ENCODE measurements around the gene ASPM.

Gene ASPM

GRCh38 chr1:197159461-197159860 is 13.0 kb upstream of the ASPM start:
- ChIA-PET POLR2A (no interaction called here), CTCF (no interaction called here)
- Histone ChIP-seq H3K36me3 (ENCODE audit: control insufficient read depth in 2 of 2, insufficient read depth in 1 of 2, low read length in 2 of 2) (peaks cover 0 to 6% of the 10 kb centered on the region in 2 experiments; a peak in 1 of 3 replicates), H3K9me3 (ENCODE audit: control insufficient read depth, insufficient read depth, low read depth, low read length) (no peaks in the 10 kb centered on the region), H3K27ac (ENCODE audit: extremely low read depth, low read depth, low read length) (no peak overlapping the region), H3K4me3 (ENCODE audit: low read depth, low read length) (no peak overlapping the region), H3K4me1 (ENCODE audit: control insufficient read depth, insufficient read depth, low read length) (no peaks in the 10 kb centered on the region)
- TF ChIP-seq ZNF843 (tag by site-specific recombination; IDR thresholded peaks at IDR 0.05) = no peak
- no peak for TF ChIP-seq ZFP69B (tag by site-specific recombination; IDR thresholded peaks at IDR 0.05)
- no peak for TF ChIP-seq ZNF133 (tag by site-specific recombination; IDR thresholded peaks at IDR 0.05)
- no peak for TF ChIP-seq ZNF521 (tag by site-specific recombination; IDR thresholded peaks at IDR 0.05)
- no peak for TF ChIP-seq ZNF571 (tag by site-specific recombination; IDR thresholded peaks at IDR 0.05)
- TF ChIP-seq ZFP41 (tag by site-specific recombination; IDR thresholded peaks at IDR 0.05; ENCODE audit: borderline replicate concordance) = no peak
- no peak for TF ChIP-seq ZNF146 (tag by site-specific recombination; IDR thresholded peaks at IDR 0.05)
- TF ChIP-seq, protein P1, sequence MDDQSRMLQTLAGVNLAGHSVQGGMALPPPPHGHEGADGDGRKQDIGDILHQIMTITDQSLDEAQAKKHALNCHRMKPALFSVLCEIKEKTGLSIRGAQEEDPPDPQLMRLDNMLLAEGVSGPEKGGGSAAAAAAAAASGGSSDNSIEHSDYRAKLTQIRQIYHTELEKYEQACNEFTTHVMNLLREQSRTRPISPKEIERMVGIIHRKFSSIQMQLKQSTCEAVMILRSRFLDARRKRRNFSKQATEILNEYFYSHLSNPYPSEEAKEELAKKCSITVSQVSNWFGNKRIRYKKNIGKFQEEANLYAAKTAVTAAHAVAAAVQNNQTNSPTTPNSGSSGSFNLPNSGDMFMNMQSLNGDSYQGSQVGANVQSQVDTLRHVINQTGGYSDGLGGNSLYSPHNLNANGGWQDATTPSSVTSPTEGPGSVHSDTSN (CRISPR knock-in tag; IDR thresholded peaks at IDR 0.05) = no peak
- TF ChIP-seq ZSCAN30 (tag by site-specific recombination; IDR thresholded peaks at IDR 0.05) = no peak
- no peak for TF ChIP-seq ZNF221 (tag by site-specific recombination; IDR thresholded peaks at IDR 0.05; ENCODE audit: borderline replicate concordance)
- no peak for TF ChIP-seq PRDM1 (tag by site-specific recombination; IDR thresholded peaks at IDR 0.05)
- TF ChIP-seq ZNF394 (tag by site-specific recombination; IDR thresholded peaks at IDR 0.05; ENCODE audit: borderline replicate concordance) = no peak
- no peak for TF ChIP-seq MYNN (tag by site-specific recombination; IDR thresholded peaks at IDR 0.05; ENCODE audit: borderline replicate concordance)
- TF ChIP-seq ZNF776 (tag by site-specific recombination; IDR thresholded peaks at IDR 0.05; ENCODE audit: borderline replicate concordance) = no peak
- TF ChIP-seq REPIN1 (tag by site-specific recombination; IDR thresholded peaks at IDR 0.05; ENCODE audit: low read depth) = no peak

GRCh38 chr1:197156692-197157091 is 10.2 kb upstream of the ASPM start:
- peaks cover 0 to 6% of the 10 kb centered on the region in 2 experiments; a peak in 1 of 3 replicates for H3K36me3 ChIP-seq (ENCODE audit: control insufficient read depth in 2 of 2, insufficient read depth in 1 of 2, low read length in 2 of 2)
- ChIA-PET CTCF (interaction anchor here (0.7 to 1.0 kb wide), 2 partner anchors 10 to 23 kb away, joined by 3 to 5 read pairs; no protein-coding TSS in a partner anchor), POLR2A (no interaction called here)
- H3K4me3 ChIP-seq (ENCODE audit: low read depth, low read length) = no peak overlapping the region
- no peaks in the 10 kb centered on the region for H3K9me3 ChIP-seq (ENCODE audit: control insufficient read depth, insufficient read depth, low read depth, low read length)
- H3K4me1 ChIP-seq (ENCODE audit: control insufficient read depth, insufficient read depth, low read length) = no peaks in the 10 kb centered on the region
- TF ChIP-seq ZNF664 (tag by site-specific recombination; IDR thresholded peaks at IDR 0.05) (0 out of 2 replicates have a peak, but pooled peaks have one; percentile 28), ZNF335 (tag by site-specific recombination; conservative IDR thresholded peaks at IDR 0.05) (no peak)
- H3K27ac ChIP-seq (ENCODE audit: extremely low read depth, low read depth, low read length) = no peak overlapping the region

DNA sequence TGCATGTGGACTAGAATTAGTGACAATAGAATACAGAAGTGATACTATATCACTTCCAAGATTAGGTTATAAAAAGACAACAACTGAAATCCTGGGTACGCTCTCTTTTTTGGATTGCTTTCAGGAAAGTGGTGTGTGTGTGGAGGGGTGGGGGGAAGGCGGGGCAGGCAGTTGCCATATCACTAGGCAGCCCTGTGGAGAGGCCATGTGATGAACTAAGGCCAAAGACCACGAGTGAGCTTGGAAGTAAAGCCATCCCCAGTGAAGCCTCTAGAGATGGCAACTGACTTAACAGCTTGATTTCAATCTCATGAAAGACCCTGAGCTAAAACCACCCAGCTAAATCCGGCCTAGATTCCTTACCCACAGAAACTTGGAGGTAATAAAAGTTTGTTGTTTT is 6.2 kb upstream of the ASPM start:
- CTCF ChIA-PET = interaction anchor here (1.0 kb wide), 1 partner anchor 27 kb away, joined by 3 read pairs; no protein-coding TSS in a partner anchor
- TF ChIP-seq ZNF350 (tag by site-specific recombination; IDR thresholded peaks at IDR 0.05) (peak; percentile 51; the same call in 1 of the 2 replicates), ZNF18 (tag by site-specific recombination; IDR thresholded peaks at IDR 0.05) (no peak)
- no peak overlapping the region for H3K4me3 ChIP-seq (ENCODE audit: low read depth, low read length)
- H3K4me1 ChIP-seq (ENCODE audit: control insufficient read depth, insufficient read depth, low read length) = no peaks in the 10 kb centered on the region
- POLR2A ChIA-PET = no interaction called here
- no peaks in the 10 kb centered on the region for H3K9me3 ChIP-seq (ENCODE audit: control insufficient read depth, insufficient read depth, low read depth, low read length)
- no peak overlapping the region for H3K27ac ChIP-seq (ENCODE audit: extremely low read depth, low read depth, low read length)
- H3K36me3 ChIP-seq (ENCODE audit: control insufficient read depth in 2 of 2, insufficient read depth in 1 of 2, low read length in 2 of 2) = no peaks in the 10 kb centered on the region

Data from HEK293 (cell line).